ENCODE measurements around the gene LRRTM4. TPM values are rescaled to one million over a fixed set of nuclear protein-coding genes. Genes with fewer than 3 reads are reported as not detected.

The LRRTM4 gene
- total RNA-seq, 1 donor from 2014 or later: not detected

- DNase-seq (ENCODE audit: low read depth) (no peak), FAIRE-seq (no peak)
- TF ChIP-seq CTCF (IDR thresholded peaks at IDR 0.05; ENCODE audit: insufficient read depth, low read length, severe bottlenecking): no peak
Observed at GRCh38 chr2:77538031-77538430, 15.9 kb upstream of the LRRTM4 start.

GRCh38 chr2:77522888-77523287 lies 712 bp upstream of the LRRTM4 start:
- no peak for TF ChIP-seq CTCF (IDR thresholded peaks at IDR 0.05; ENCODE audit: insufficient read depth, low read length, severe bottlenecking)
- Histone ChIP-seq H3K4me3 (ENCODE audit: low read depth, low read length) (no peak overlapping the region), H3K27me3 (ENCODE audit: control insufficient read depth, insufficient read depth, low read length) (no peaks in the 10 kb centered on the region), H3K36me3 (ENCODE audit: control insufficient read depth, insufficient read depth, low read length) (no peaks in the 10 kb centered on the region)
- no peak for FAIRE-seq
- no peak for DNase-seq (ENCODE audit: low read depth)

More at GRCh38 chr2:77538031-77538430, 15.9 kb upstream of the LRRTM4 start:
- Histone ChIP-seq H3K27me3 (ENCODE audit: control insufficient read depth, insufficient read depth, low read length) (no peaks in the 10 kb centered on the region), H3K4me3 (ENCODE audit: low read depth, low read length) (no peak overlapping the region), H3K36me3 (ENCODE audit: control insufficient read depth, insufficient read depth, low read length) (no peaks in the 10 kb centered on the region)

- no peaks in the 10 kb centered on the region for H3K36me3 ChIP-seq (ENCODE audit: control insufficient read depth, insufficient read depth, low read length)
- no peak for FAIRE-seq
- H3K4me3 ChIP-seq (ENCODE audit: low read depth, low read length): no peak overlapping the region
- no peak for TF ChIP-seq CTCF (IDR thresholded peaks at IDR 0.05; ENCODE audit: insufficient read depth, low read length, severe bottlenecking)
- DNase-seq (ENCODE audit: low read depth): no peak
- H3K27me3 ChIP-seq (ENCODE audit: control insufficient read depth, insufficient read depth, low read length): no peaks in the 10 kb centered on the region
Observed at GRCh38 chr2:77521548-77521891, 656 bp downstream of the LRRTM4 start.

- FAIRE-seq: no peak
- no peak for TF ChIP-seq CTCF (IDR thresholded peaks at IDR 0.05; ENCODE audit: insufficient read depth, low read length, severe bottlenecking)
- no peaks in the 10 kb centered on the region for H3K27me3 ChIP-seq (ENCODE audit: control insufficient read depth, insufficient read depth, low read length)
Observed at GRCh38 chr2:77520641-77521547, 1.3 kb downstream of the LRRTM4 start.

GRCh38 chr2:77519888-77520506 lies 2.2 kb downstream of the LRRTM4 start:
- no peaks in the 10 kb centered on the region for H3K27me3 ChIP-seq (ENCODE audit: control insufficient read depth, insufficient read depth, low read length)
- TF ChIP-seq CTCF (IDR thresholded peaks at IDR 0.05; ENCODE audit: insufficient read depth, low read length, severe bottlenecking): no peak
- no peak for DNase-seq (ENCODE audit: low read depth)
- no peak overlapping the region for H3K4me3 ChIP-seq (ENCODE audit: low read depth, low read length)
- FAIRE-seq: no peak
- no peaks in the 10 kb centered on the region for H3K36me3 ChIP-seq (ENCODE audit: control insufficient read depth, insufficient read depth, low read length)

More at GRCh38 chr2:77520641-77521547, 1.3 kb downstream of the LRRTM4 start:
- no peak for DNase-seq (ENCODE audit: low read depth)
- Histone ChIP-seq H3K4me3 (ENCODE audit: low read depth, low read length) (no peak overlapping the region), H3K36me3 (ENCODE audit: control insufficient read depth, insufficient read depth, low read length) (no peaks in the 10 kb centered on the region)

All from bronchial epithelial cell (primary cell).